Breast epithelium (tissue), 4 donors: ENCODE data around the gene PTGER3. TPM values are rescaled to one million over a fixed set of nuclear protein-coding genes. Genes with fewer than 3 reads are reported as not detected.

ENCODE experiments used
- DNase-seq, 2 donors: peaks; one replicate each; pipeline ENCODE4 v3.0.0-alpha.2; 2019; ENCODE audit warnings: low spot score in 2 of 2
- H3K27ac ChIP-seq, 2 donors: fragments of 200-600 bp; sonication (generic) in 1 of 2; one replicate each; pipeline ENCODE4 v1.5.1; 2016 to 2019; ENCODE audit warnings: mild to moderate bottlenecking in 1 of 2
- H3K27me3 ChIP-seq, 2 donors: fragments of 200-600 bp; sonication (generic) in 1 of 2; one replicate each; pipeline versions ENCODE4 v1.5.1 to v1.6.0; 2017 to 2019; ENCODE audit warnings: control low read depth in 1 of 2, mild to moderate bottlenecking in 1 of 2
- H3K36me3 ChIP-seq: fragments of 200-600 bp; one replicate; pipeline ENCODE4 v1.5.1; 2019
- H3K4me1 ChIP-seq, 2 donors: fragments of 200-600 bp; sonication (generic); one replicate each; pipeline ENCODE4 v1.5.1; 2016 to 2019; ENCODE audit warnings: control low read depth in 1 of 2
- H3K4me3 ChIP-seq, 3 donors: fragments of 200-600 bp; sonication (generic); 1 replicate in 2 of 3; 2 replicates in 1 of 3; pipeline ENCODE4 v1.5.1; 2016 to 2019; ENCODE audit warnings: mild to moderate bottlenecking in 3 of 3, moderate library complexity in 2 of 3
- H3K9me3 ChIP-seq, 2 donors: fragments of 200-600 bp; sonication (generic) in 1 of 2; one replicate each; pipeline ENCODE4 v1.5.1; 2016 to 2019; ENCODE audit warnings: control low read depth in 1 of 2
- CTCF ChIP-seq, 3 donors: fragments of 450-650 bp; IDR thresholded peaks; one replicate each; pipeline ENCODE4 v1.5.1; 2016 to 2017; ENCODE audit warnings: antibody characterized with exemption in 3 of 3, mild to moderate bottlenecking in 3 of 3, moderate library complexity in 3 of 3
- POLR2A ChIP-seq: fragments of 450-650 bp; IDR thresholded peaks from one replicate; pipeline ENCODE4 v1.6.1; 2016; ENCODE audit warnings: antibody characterized with exemption, mild to moderate bottlenecking, moderate library complexity
- POLR2AphosphoS5 ChIP-seq, 3 donors: sonication (generic); formaldehyde crosslinking; IDR thresholded peaks; one replicate each; pipeline ENCODE4 v1.6.1; 2017; ENCODE audit warnings: antibody characterized with exemption in 3 of 3
- intact Hi-C: fragments of 100-400 bp; cut with DNase I; formaldehyde crosslinking; loops from one replicate; pipeline ENCODE4 v1.15.1; 2023; ENCODE audit warnings: low total_unique reads
- total RNA-seq, 3 donors: library from RNA; depleted of rRNA; stranded (reverse); fragments of >200 nt; gene quantifications; one replicate each; pipeline ENCODE4 v1.1.0, GENCODE V29; 2016

Gene PTGER3
- total RNA-seq, 3 donors from 2014 or later = 43.3 to 193 (median 52.1) TPM

- H3K4me3 ChIP-seq = no peak overlapping the region
- intact Hi-C loops = no loop called here
- no peaks in the 10 kb centered on the region for H3K9me3 ChIP-seq
- TF ChIP-seq POLR2A = no peak
- TF ChIP-seq CTCF (IDR thresholded peaks at IDR 0.05) = no peak
- no peak for TF ChIP-seq POLR2AphosphoS5 (IDR thresholded peaks at IDR 0.05)
- no peaks in the 10 kb centered on the region for H3K4me1 ChIP-seq
- DNase-seq = no peak
- no peaks in the 10 kb centered on the region for H3K36me3 ChIP-seq
- no peak overlapping the region for H3K27ac ChIP-seq
- no peaks in the 10 kb centered on the region for H3K27me3 ChIP-seq
These were observed 70.0 kb downstream of the PTGER3 start for GRCh38 chr1:70977575-70977974.

GRCh38 chr1:70977041-70977440, 70.6 kb downstream of the PTGER3 start:
- H3K36me3 ChIP-seq = no peaks in the 10 kb centered on the region
- no peaks in the 10 kb centered on the region for H3K9me3 ChIP-seq
- no peak overlapping the region for H3K27ac ChIP-seq
- H3K27me3 ChIP-seq = no peaks in the 10 kb centered on the region
- intact Hi-C loops = no loop called here
- no peaks in the 10 kb centered on the region for H3K4me1 ChIP-seq
- TF ChIP-seq POLR2A = no peak
- no peak for TF ChIP-seq CTCF (IDR thresholded peaks at IDR 0.05)
- TF ChIP-seq POLR2AphosphoS5 (IDR thresholded peaks at IDR 0.05) = no peak
- no peak for DNase-seq
- H3K4me3 ChIP-seq = no peak overlapping the region

- Histone ChIP-seq H3K27me3 (no peaks in the 10 kb centered on the region), H3K36me3 (no peaks in the 10 kb centered on the region), H3K27ac (no peak overlapping the region), H3K4me3 (no peak overlapping the region), H3K4me1 (no peaks in the 10 kb centered on the region), H3K9me3 (no peaks in the 10 kb centered on the region)
- TF ChIP-seq POLR2A = no peak
- no peak for TF ChIP-seq POLR2AphosphoS5 (IDR thresholded peaks at IDR 0.05)
- TF ChIP-seq CTCF (IDR thresholded peaks at IDR 0.05) = no peak
- intact Hi-C loops = no loop called here
- DNase-seq = no peak
These were observed 73.9 kb downstream of the PTGER3 start for GRCh38 chr1:70973754-70974153.

GRCh38 chr1:70970407-70970806, 77.2 kb downstream of the PTGER3 start:
- no peak for DNase-seq
- Histone ChIP-seq H3K27ac (no peak overlapping the region), H3K4me3 (no peak overlapping the region), H3K36me3 (no peaks in the 10 kb centered on the region), H3K4me1 (no peaks in the 10 kb centered on the region), H3K9me3 (no peaks in the 10 kb centered on the region), H3K27me3 (no peaks in the 10 kb centered on the region)
- no peak for TF ChIP-seq POLR2AphosphoS5 (IDR thresholded peaks at IDR 0.05)
- intact Hi-C loops = no loop called here

- no peak overlapping the region for H3K27ac ChIP-seq
- no peaks in the 10 kb centered on the region for H3K36me3 ChIP-seq
- no peaks in the 10 kb centered on the region for H3K9me3 ChIP-seq
- H3K4me3 ChIP-seq = no peak overlapping the region
- intact Hi-C loops = no loop called here
- no peaks in the 10 kb centered on the region for H3K4me1 ChIP-seq
- DNase-seq = no peak
- TF ChIP-seq POLR2A (no peak), CTCF (IDR thresholded peaks at IDR 0.05) (peak in 1 of 3 donors; percentile 28), POLR2AphosphoS5 (IDR thresholded peaks at IDR 0.05) (no peak)
- no peaks in the 10 kb centered on the region for H3K27me3 ChIP-seq
These were observed 81.5 kb downstream of the PTGER3 start for GRCh38 chr1:70966018-70966638.

GRCh38 chr1:70963374-70963773, 84.2 kb downstream of the PTGER3 start:
- intact Hi-C loops = no loop called here
- DNase-seq = no peak
- Histone ChIP-seq H3K4me3 (no peak overlapping the region), H3K9me3 (no peaks in the 10 kb centered on the region), H3K4me1 (no peaks in the 10 kb centered on the region), H3K27ac (no peak overlapping the region), H3K36me3 (no peaks in the 10 kb centered on the region), H3K27me3 (no peaks in the 10 kb centered on the region)
- TF ChIP-seq POLR2AphosphoS5 (IDR thresholded peaks at IDR 0.05) (no peak), POLR2A (no peak), CTCF (IDR thresholded peaks at IDR 0.05) (no peak)
